ENCODE measurements around the gene SGSH. TPM values are rescaled to one million over a fixed set of nuclear protein-coding genes. Genes with fewer than 3 reads are reported as not detected.

Gene SGSH
- polyA plus RNA-seq: 77.5 TPM
- long read RNA-seq, donor 1, full-length matches to known transcripts: 4 of 4 reads
- long read RNA-seq, donor 1, partial matches to known transcripts: 0 of 4 reads
- long read RNA-seq, donor 1, other reads (novel, unspliced or antisense): 0 of 4 reads
- long read RNA-seq, donor 2, full-length matches to known transcripts: 17 of 17 reads
- long read RNA-seq, donor 2, partial matches to known transcripts: 0 of 17 reads
- long read RNA-seq, donor 2, other reads (novel, unspliced or antisense): 0 of 17 reads
- long read RNA-seq, donor 3: 0 reads
- long read RNA-seq, donor 4, partial matches to known transcripts: 9 of 11 reads
- long read RNA-seq, donor 4, other reads (novel, unspliced or antisense): 0 of 11 reads
- long read RNA-seq, donor 5, transcript SGSH-201 (8 exons, 2,784 nt): major isoform, 5 of 5 reads
- long read RNA-seq, donor 5, partial matches to known transcripts: 0 of 5 reads
- long read RNA-seq, donor 5, other reads (novel, unspliced or antisense): 0 of 5 reads
- long read RNA-seq, donor 6, full-length matches to known transcripts: 17 of 25 reads
- long read RNA-seq, donor 6, partial matches to known transcripts: 8 of 25 reads
- long read RNA-seq, donor 6, other reads (novel, unspliced or antisense): 0 of 25 reads
- long read RNA-seq, donor 7, partial matches to known transcripts: 0 of 2 reads
- long read RNA-seq, donor 7, other reads (novel, unspliced or antisense): 0 of 2 reads
- long read RNA-seq, donor 8, full-length matches to known transcripts: 16 of 16 reads
- long read RNA-seq, donor 8, partial matches to known transcripts: 0 of 16 reads
- long read RNA-seq, donor 8, other reads (novel, unspliced or antisense): 0 of 16 reads
- long read RNA-seq, donor 9, full-length matches to known transcripts: 7 of 80 reads
- long read RNA-seq, donor 9, partial matches to known transcripts: 67 of 80 reads
- long read RNA-seq, donor 9, other reads (novel, unspliced or antisense): 6 of 80 reads
- long read RNA-seq, donor 10, full-length matches to known transcripts: 18 of 50 reads
- long read RNA-seq, donor 10, partial matches to known transcripts: 17 of 50 reads
- long read RNA-seq, donor 10, other reads (novel, unspliced or antisense): 15 of 50 reads
- long read RNA-seq, donor 11, full-length matches to known transcripts: 7 of 7 reads
- long read RNA-seq, donor 11, partial matches to known transcripts: 0 of 7 reads
- long read RNA-seq, donor 11, other reads (novel, unspliced or antisense): 0 of 7 reads

DNA sequence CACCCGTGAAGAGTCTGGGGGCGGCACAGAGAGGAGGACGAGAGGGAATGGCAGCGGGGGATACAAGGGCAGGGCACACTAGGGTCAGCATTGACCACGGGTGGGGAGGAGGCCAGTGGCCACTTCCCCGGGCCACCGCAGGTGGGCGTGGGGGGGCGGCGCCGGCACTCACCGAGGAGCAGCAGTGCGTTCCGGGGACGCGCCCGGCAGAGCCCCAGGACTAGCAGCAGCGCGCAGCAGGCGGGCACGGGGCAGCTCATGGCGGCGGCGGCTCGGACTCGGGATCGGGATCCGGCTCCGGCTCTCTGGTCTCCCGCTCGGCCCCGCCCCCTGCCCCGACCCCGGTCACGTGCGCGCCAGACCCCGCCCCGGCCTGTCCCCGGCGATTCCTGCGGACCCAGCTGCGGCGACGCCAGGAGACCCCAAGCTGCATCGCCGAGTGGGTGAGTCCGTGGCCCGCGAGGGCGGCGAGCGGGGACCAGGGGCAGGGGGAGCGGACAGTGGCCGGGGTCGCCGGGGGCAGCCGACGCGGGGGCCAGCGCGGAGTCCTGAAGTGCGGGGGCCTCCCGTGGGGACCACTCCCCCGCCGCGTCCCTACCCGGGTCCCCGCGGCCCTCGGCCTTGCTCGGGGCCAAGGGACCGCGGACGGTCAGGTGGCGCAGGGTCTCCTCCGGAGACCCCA is at the start of gene SGSH, which contains the start of gene SLC26A11:
Gene SGSH (minus strand): TSS at position 280 of the 682 bp plus-strand sequence. CDS start 20 bp downstream, at position 260.
Gene SLC26A11 (plus strand): TSS at position 374 of the 682 bp plus-strand sequence. CDS start 1,134 bp downstream, outside the sequence.
- Histone ChIP-seq H3K4me3 (ENCODE audit: low read length) (peak within 1 kb of the TSS; percentile 89), H3K9me3 (ENCODE audit: control insufficient read depth, low read depth, low read length) (no peaks in the 10 kb centered on the region), H3K4me1 (ENCODE audit: control insufficient read depth, insufficient read depth, low read length) (peaks cover 23% of the 10 kb centered on the region), H3K36me3 (ENCODE audit: control insufficient read depth, insufficient read depth, low read length) (peaks cover 54% of the 10 kb centered on the region), H3K27ac (ENCODE audit: low read length) (peak within 1 kb of the TSS; percentile 89), H3K27me3 (ENCODE audit: control insufficient read depth, insufficient read depth, low read length) (no peaks in the 10 kb centered on the region)
- no CpG with 5 or more reads among the region's 77 CpGs for WGBS (ENCODE audit: insufficient coverage, low lambda C conversion rate)
- peak; percentile 38 to 76 for DNase-seq

DNA sequence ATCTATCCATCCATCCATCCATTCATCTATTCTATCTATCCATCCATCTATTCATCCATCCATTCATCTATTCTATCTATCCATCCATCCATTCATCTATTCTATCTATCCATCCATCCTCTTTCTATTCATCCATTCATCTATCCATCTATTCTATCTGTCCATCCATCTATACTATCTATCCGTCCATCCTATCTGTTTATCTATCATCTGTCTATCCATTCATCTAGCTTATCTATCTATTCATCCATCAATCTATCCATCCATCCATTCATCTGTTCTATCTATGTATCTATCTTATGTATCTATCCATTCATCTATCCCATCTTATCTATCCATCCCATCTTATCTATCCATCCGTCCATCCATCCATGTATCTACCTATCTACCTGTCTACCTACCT is 49.3 kb upstream of the SGSH start:
- no peaks in the 10 kb centered on the region for H3K9me3 ChIP-seq (ENCODE audit: control insufficient read depth, low read depth, low read length)
- DNase-seq: no peak
- H3K27me3 ChIP-seq (ENCODE audit: control insufficient read depth, insufficient read depth, low read length): no peaks in the 10 kb centered on the region
- 100% methylated on average over 2 of the region's 2 CpGs for WGBS (ENCODE audit: insufficient coverage, low lambda C conversion rate)
- peaks cover 1% of the 10 kb centered on the region for H3K4me1 ChIP-seq (ENCODE audit: control insufficient read depth, insufficient read depth, low read length)
- no peak overlapping the region for H3K4me3 ChIP-seq (ENCODE audit: low read length)
- H3K27ac ChIP-seq (ENCODE audit: low read length): no peak overlapping the region
- H3K36me3 ChIP-seq (ENCODE audit: control insufficient read depth, insufficient read depth, low read length): peaks cover 45% of the 10 kb centered on the region

GRCh38 chr17:80268427-80268826 is 48.3 kb upstream of the SGSH start:
- peaks cover 11% of the 10 kb centered on the region for H3K4me1 ChIP-seq (ENCODE audit: control insufficient read depth, insufficient read depth, low read length)
- H3K27ac ChIP-seq (ENCODE audit: low read length): no peak overlapping the region
- H3K27me3 ChIP-seq (ENCODE audit: control insufficient read depth, insufficient read depth, low read length): no peaks in the 10 kb centered on the region
- WGBS (ENCODE audit: insufficient coverage, low lambda C conversion rate): 63% methylated on average over 3 of the region's 4 CpGs
- peaks cover 3% of the 10 kb centered on the region for H3K9me3 ChIP-seq (ENCODE audit: control insufficient read depth, low read depth, low read length)
- no peak overlapping the region for H3K4me3 ChIP-seq (ENCODE audit: low read length)
- peaks cover 38% of the 10 kb centered on the region for H3K36me3 ChIP-seq (ENCODE audit: control insufficient read depth, insufficient read depth, low read length)
- DNase-seq: no peak

DNA sequence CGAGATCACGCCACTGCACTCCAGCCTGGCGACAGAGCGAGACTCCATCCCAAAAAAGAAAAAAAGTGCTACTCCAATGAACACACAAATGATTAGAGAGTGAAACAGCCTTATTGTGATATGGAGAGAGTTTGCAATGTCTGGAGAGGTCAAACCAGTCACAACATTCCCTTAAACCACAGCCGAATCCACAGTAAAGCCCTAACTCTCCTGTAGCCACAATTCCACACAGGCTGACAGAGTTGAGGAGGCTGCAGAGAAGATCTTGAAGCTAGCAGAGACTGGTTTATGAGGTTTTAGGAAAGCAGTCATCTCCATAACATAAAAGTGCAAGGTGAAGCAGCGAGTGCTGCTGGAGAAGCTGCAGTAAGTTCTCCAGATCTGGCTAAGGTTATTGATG is 47.3 kb upstream of the SGSH start:
- peaks cover 3% of the 10 kb centered on the region for H3K9me3 ChIP-seq (ENCODE audit: control insufficient read depth, low read depth, low read length)
- 93% methylated on average over 2 of the region's 6 CpGs for WGBS (ENCODE audit: insufficient coverage, low lambda C conversion rate)
- H3K27me3 ChIP-seq (ENCODE audit: control insufficient read depth, insufficient read depth, low read length): no peaks in the 10 kb centered on the region
- peaks cover 29% of the 10 kb centered on the region for H3K36me3 ChIP-seq (ENCODE audit: control insufficient read depth, insufficient read depth, low read length)
- H3K4me3 ChIP-seq (ENCODE audit: low read length): no peak overlapping the region
- H3K27ac ChIP-seq (ENCODE audit: low read length): no peak overlapping the region
- peaks cover 20% of the 10 kb centered on the region for H3K4me1 ChIP-seq (ENCODE audit: control insufficient read depth, insufficient read depth, low read length)
- DNase-seq: no peak

GRCh38 chr17:80265205-80266068 is 45.3 kb upstream of the SGSH start:
- H3K27me3 ChIP-seq (ENCODE audit: control insufficient read depth, insufficient read depth, low read length): no peaks in the 10 kb centered on the region
- WGBS (ENCODE audit: insufficient coverage, low lambda C conversion rate): no CpG with 5 or more reads among the region's 17 CpGs
- no peak overlapping the region for H3K4me3 ChIP-seq (ENCODE audit: low read length)
- H3K4me1 ChIP-seq (ENCODE audit: control insufficient read depth, insufficient read depth, low read length): peaks cover 30% of the 10 kb centered on the region
- H3K36me3 ChIP-seq (ENCODE audit: control insufficient read depth, insufficient read depth, low read length): peaks cover 27% of the 10 kb centered on the region
- H3K27ac ChIP-seq (ENCODE audit: low read length): no peak overlapping the region
- peaks cover 3% of the 10 kb centered on the region for H3K9me3 ChIP-seq (ENCODE audit: control insufficient read depth, low read depth, low read length)
- DNase-seq: no peak

GRCh38 chr17:80264205-80265075 is 44.3 kb upstream of the SGSH start:
- H3K9me3 ChIP-seq (ENCODE audit: control insufficient read depth, low read depth, low read length): peaks cover 3% of the 10 kb centered on the region
- peak overlapping the region; percentile 46 for H3K4me3 ChIP-seq (ENCODE audit: low read length)
- H3K36me3 ChIP-seq (ENCODE audit: control insufficient read depth, insufficient read depth, low read length): peaks cover 21% of the 10 kb centered on the region
- no peaks in the 10 kb centered on the region for H3K27me3 ChIP-seq (ENCODE audit: control insufficient read depth, insufficient read depth, low read length)
- DNase-seq: no peak
- H3K27ac ChIP-seq (ENCODE audit: low read length): peak overlapping the region; percentile 60
- WGBS (ENCODE audit: insufficient coverage, low lambda C conversion rate): no CpG with 5 or more reads among the region's 19 CpGs
- peaks cover 30% of the 10 kb centered on the region for H3K4me1 ChIP-seq (ENCODE audit: control insufficient read depth, insufficient read depth, low read length)

DNA sequence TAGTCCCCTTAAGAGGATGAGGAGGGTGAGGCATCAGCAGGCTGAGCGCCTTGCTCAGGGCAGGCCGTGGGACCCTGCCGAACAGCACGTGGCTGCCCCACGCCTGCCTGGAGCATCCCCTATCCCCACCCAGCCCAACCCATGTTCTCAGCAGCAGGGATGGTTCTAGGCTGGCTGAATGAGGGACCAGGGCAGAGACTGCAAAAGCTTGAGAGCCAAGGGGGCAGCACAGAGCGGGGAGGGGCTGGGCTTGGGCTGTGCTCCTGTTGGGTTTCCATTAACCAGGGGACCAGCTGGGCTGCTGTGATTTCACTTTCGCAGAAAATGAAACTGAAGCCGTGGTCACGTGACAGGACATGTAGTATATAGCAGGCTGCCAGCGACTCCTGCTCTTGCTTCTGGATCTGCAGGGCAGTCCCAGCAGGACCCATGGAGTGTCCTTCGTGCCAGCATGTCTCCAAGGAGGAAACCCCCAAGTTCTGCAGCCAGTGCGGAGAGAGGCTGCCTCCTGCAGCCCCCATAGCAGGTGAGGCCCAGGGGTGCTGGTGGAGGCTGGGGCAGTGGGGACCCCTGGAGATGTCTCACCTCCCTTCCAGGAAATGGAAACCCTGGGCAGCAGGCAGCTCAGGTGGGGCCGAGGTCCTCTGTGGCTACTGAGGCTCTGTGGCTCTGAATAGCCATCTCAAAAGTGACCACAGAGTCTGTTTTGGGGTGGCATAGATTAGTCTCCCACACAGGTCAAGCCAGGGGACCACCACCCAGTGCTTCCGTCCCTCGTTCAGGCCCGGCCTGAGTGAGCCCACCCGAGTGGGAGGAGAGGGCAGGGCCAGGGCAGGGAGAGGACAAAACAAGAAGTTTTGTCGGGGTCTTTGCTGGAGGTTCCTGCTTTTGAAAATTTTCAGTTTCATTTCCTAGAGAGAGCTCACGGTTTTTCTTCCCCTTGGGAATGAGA is 43.4 kb upstream of the SGSH start:
- DNase-seq: peak; percentile 94 to 96
- WGBS (ENCODE audit: insufficient coverage, low lambda C conversion rate): no CpG with 5 or more reads among the region's 19 CpGs
- H3K9me3 ChIP-seq (ENCODE audit: control insufficient read depth, low read depth, low read length): peaks cover 3% of the 10 kb centered on the region
- H3K36me3 ChIP-seq (ENCODE audit: control insufficient read depth, insufficient read depth, low read length): peaks cover 17% of the 10 kb centered on the region
- peak overlapping the region; percentile 46 for H3K4me3 ChIP-seq (ENCODE audit: low read length)
- H3K4me1 ChIP-seq (ENCODE audit: control insufficient read depth, insufficient read depth, low read length): peaks cover 30% of the 10 kb centered on the region
- peak overlapping the region; percentile 95 for H3K27ac ChIP-seq (ENCODE audit: low read length)
- no peaks in the 10 kb centered on the region for H3K27me3 ChIP-seq (ENCODE audit: control insufficient read depth, insufficient read depth, low read length)

GRCh38 chr17:80262775-80263244 is 42.7 kb upstream of the SGSH start:
- DNase-seq: no peak

More at GRCh38 chr17:80262775-80263244, 42.7 kb upstream of the SGSH start:
- H3K27me3 ChIP-seq (ENCODE audit: control insufficient read depth, insufficient read depth, low read length): no peaks in the 10 kb centered on the region
- no CpG with 5 or more reads among the region's 8 CpGs for WGBS (ENCODE audit: insufficient coverage, low lambda C conversion rate)
- H3K9me3 ChIP-seq (ENCODE audit: control insufficient read depth, low read depth, low read length): peaks cover 3% of the 10 kb centered on the region
- no peak overlapping the region for H3K4me3 ChIP-seq (ENCODE audit: low read length)
- H3K36me3 ChIP-seq (ENCODE audit: control insufficient read depth, insufficient read depth, low read length): peaks cover 10% of the 10 kb centered on the region
- peaks cover 30% of the 10 kb centered on the region for H3K4me1 ChIP-seq (ENCODE audit: control insufficient read depth, insufficient read depth, low read length)
- H3K27ac ChIP-seq (ENCODE audit: low read length): peak overlapping the region; percentile 95

Measured in large intestine (tissue), 12 donors.